H1 (cell line): Measurements from ENCODE around the gene PLA2R1. TPM values are rescaled to one million over a fixed set of nuclear protein-coding genes. Genes with fewer than 3 reads are reported as not detected.

Experiments
- GTF2F1 ChIP-seq: IDR thresholded peaks from 2 replicates; pipeline ENCODE4 v1.6.1; 2012; ENCODE audit warnings: low read depth, low read length, improper control_type of control experiment, borderline replicate concordance
- KDM5A ChIP-seq: fragments of 200-600 bp; IDR thresholded peaks from 2 replicates; pipeline ENCODE4 v1.7.1; 2012; ENCODE audit warnings: mild to moderate bottlenecking, low read length, inconsistent platforms, mixed read lengths
- YY1 ChIP-seq: IDR thresholded peaks from 2 replicates; pipeline ENCODE4 v1.6.1; 2011; ENCODE audit warnings: low read depth, mild to moderate bottlenecking, low read length
- polyA plus RNA-seq, 7 experiments: library from polyadenylated mRNA; depleted of rRNA in 3 of 7; stranded (reverse) in 5 of 7; unstranded in 2 of 7; fragments of >200 nt in 5 of 7; fragments of 200-250 nt in 2 of 7; gene quantifications; 1 replicate in 5 of 7; 2 replicates in 1 of 7; 4 replicates in 1 of 7; pipeline versions ENCODE4 v1.2.1 to v1.2.3, GENCODE V29; 2011 to 2013; ENCODE audit warnings: missing spikeins in 2 of 7, mixed read lengths in 2 of 7
- total RNA-seq: library from RNA; stranded (reverse); fragmentation: NEBNext Ultra II Directional; extraction: Animal tissue kit (Norgen Biotek cat#: 25700); gene quantifications from 2 replicates; pipeline ENCODE4 v1.2.1, GENCODE V29; 2021
- TF ChIP-seq, protein P1 (sequence below): fragments of 300-600 bp; sonication (generic); IDR thresholded peaks from 2 replicates; pipeline ENCODE4 v1.7.1; 2012; ENCODE audit warnings: low read length, moderate library complexity, mild to moderate bottlenecking, inconsistent platforms; ENCODE audit not compliant: insufficient replicate concordance
- TF ChIP-seq, protein P2 (sequence below): IDR thresholded peaks from 2 replicates; pipeline ENCODE4 v1.6.1; 2011; ENCODE audit warnings: low read depth, mild to moderate bottlenecking, low read length; ENCODE audit not compliant: insufficient read depth

PLA2R1 gene
- total and polyA plus RNA-seq, 2 of the 8 experiments (the other 6 are each of a cell fraction or from before 2014, with no cell fraction given): 0.65 to 1.5 TPM

DNA sequence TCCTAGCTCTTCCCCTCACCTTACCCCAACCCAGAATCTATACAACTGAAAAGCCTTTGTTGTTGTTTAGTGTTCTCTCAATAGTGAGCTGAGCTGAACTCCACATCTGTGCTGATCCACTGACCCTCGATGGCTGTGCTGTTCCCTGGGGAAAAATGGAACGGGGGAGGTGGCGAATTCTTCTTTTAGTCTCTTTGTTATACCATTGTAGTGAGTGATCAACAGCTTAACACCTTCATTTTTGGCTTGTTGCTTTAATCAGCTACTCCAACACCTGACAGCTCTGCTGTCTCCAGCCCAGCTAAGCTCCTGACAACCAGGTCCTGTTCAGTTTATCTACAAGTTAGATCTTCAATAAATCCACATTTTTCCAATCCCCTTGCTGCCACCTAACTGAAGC lies 25.7 kb downstream of the PLA2R1 start (continued):
- TF ChIP-seq, protein P1, sequence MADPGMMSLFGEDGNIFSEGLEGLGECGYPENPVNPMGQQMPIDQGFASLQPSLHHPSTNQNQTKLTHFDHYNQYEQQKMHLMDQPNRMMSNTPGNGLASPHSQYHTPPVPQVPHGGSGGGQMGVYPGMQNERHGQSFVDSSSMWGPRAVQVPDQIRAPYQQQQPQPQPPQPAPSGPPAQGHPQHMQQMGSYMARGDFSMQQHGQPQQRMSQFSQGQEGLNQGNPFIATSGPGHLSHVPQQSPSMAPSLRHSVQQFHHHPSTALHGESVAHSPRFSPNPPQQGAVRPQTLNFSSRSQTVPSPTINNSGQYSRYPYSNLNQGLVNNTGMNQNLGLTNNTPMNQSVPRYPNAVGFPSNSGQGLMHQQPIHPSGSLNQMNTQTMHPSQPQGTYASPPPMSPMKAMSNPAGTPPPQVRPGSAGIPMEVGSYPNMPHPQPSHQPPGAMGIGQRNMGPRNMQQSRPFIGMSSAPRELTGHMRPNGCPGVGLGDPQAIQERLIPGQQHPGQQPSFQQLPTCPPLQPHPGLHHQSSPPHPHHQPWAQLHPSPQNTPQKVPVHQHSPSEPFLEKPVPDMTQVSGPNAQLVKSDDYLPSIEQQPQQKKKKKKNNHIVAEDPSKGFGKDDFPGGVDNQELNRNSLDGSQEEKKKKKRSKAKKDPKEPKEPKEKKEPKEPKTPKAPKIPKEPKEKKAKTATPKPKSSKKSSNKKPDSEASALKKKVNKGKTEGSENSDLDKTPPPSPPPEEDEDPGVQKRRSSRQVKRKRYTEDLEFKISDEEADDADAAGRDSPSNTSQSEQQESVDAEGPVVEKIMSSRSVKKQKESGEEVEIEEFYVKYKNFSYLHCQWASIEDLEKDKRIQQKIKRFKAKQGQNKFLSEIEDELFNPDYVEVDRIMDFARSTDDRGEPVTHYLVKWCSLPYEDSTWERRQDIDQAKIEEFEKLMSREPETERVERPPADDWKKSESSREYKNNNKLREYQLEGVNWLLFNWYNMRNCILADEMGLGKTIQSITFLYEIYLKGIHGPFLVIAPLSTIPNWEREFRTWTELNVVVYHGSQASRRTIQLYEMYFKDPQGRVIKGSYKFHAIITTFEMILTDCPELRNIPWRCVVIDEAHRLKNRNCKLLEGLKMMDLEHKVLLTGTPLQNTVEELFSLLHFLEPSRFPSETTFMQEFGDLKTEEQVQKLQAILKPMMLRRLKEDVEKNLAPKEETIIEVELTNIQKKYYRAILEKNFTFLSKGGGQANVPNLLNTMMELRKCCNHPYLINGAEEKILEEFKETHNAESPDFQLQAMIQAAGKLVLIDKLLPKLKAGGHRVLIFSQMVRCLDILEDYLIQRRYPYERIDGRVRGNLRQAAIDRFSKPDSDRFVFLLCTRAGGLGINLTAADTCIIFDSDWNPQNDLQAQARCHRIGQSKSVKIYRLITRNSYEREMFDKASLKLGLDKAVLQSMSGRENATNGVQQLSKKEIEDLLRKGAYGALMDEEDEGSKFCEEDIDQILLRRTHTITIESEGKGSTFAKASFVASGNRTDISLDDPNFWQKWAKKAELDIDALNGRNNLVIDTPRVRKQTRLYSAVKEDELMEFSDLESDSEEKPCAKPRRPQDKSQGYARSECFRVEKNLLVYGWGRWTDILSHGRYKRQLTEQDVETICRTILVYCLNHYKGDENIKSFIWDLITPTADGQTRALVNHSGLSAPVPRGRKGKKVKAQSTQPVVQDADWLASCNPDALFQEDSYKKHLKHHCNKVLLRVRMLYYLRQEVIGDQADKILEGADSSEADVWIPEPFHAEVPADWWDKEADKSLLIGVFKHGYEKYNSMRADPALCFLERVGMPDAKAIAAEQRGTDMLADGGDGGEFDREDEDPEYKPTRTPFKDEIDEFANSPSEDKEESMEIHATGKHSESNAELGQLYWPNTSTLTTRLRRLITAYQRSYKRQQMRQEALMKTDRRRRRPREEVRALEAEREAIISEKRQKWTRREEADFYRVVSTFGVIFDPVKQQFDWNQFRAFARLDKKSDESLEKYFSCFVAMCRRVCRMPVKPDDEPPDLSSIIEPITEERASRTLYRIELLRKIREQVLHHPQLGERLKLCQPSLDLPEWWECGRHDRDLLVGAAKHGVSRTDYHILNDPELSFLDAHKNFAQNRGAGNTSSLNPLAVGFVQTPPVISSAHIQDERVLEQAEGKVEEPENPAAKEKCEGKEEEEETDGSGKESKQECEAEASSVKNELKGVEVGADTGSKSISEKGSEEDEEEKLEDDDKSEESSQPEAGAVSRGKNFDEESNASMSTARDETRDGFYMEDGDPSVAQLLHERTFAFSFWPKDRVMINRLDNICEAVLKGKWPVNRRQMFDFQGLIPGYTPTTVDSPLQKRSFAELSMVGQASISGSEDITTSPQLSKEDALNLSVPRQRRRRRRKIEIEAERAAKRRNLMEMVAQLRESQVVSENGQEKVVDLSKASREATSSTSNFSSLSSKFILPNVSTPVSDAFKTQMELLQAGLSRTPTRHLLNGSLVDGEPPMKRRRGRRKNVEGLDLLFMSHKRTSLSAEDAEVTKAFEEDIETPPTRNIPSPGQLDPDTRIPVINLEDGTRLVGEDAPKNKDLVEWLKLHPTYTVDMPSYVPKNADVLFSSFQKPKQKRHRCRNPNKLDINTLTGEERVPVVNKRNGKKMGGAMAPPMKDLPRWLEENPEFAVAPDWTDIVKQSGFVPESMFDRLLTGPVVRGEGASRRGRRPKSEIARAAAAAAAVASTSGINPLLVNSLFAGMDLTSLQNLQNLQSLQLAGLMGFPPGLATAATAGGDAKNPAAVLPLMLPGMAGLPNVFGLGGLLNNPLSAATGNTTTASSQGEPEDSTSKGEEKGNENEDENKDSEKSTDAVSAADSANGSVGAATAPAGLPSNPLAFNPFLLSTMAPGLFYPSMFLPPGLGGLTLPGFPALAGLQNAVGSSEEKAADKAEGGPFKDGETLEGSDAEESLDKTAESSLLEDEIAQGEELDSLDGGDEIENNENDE: no peak
- TF ChIP-seq, protein P2, sequence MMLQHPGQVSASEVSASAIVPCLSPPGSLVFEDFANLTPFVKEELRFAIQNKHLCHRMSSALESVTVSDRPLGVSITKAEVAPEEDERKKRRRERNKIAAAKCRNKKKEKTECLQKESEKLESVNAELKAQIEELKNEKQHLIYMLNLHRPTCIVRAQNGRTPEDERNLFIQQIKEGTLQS: no peak
- TF ChIP-seq GTF2F1: no peak
- TF ChIP-seq YY1: no peak
- TF ChIP-seq KDM5A: no peak
- TF ChIP-seq, all 59 proteins: peak for 0
